H1 (cell line): ENCODE results near the gene WNT3A. TPM values are rescaled to one million over a fixed set of nuclear protein-coding genes. Genes with fewer than 3 reads are reported as not detected.

Experiments
- CTCF ChIA-PET: fragments of 300-600 bp; sonication (Branson Sonifier 250); formaldehyde crosslinking; loops from one replicate; lab custom pipeline; 2021; ENCODE audit not compliant: partially characterized antibody; lab: Charles Lee
- POLR2A ChIA-PET: fragments of 300-600 bp; sonication (Branson Sonifier 250); formaldehyde crosslinking; loops from one replicate; lab custom pipeline; 2021; ENCODE audit warnings: inconsistent platforms; ENCODE audit not compliant: partially characterized antibody; lab: Charles Lee
- DNase-seq, 2 experiments: peaks; one replicate each; pipeline versions ENCODE4 v3.0.0 to v3.0.0-alpha.2; 2010 to 2022; ENCODE audit warnings: low spot score in 2 of 2, low read depth in 1 of 2, mixed read lengths in 1 of 2
- FAIRE-seq: peaks from 2 replicates; lab custom pipeline; 2011; peaks lifted over from hg19 to GRCh38; lab: Jason Lieb, UNC
- H2AFZ ChIP-seq: 2 replicates; pipeline ENCODE4 v1.8.1; 2012; ENCODE audit warnings: low read length, inconsistent platforms
- H2AK5ac ChIP-seq: 2 replicates; pipeline ENCODE4 v1.6.1; 2013; ENCODE audit warnings: low read depth, low read length
- H2BK120ac ChIP-seq: replicated peaks from 2 replicates; pipeline ENCODE3; 2013; ENCODE audit warnings: low read depth, low read length, inconsistent platforms
- H2BK12ac ChIP-seq: 2 replicates; pipeline ENCODE4 v1.6.1; 2013; ENCODE audit warnings: low read depth, low read length
- H2BK15ac ChIP-seq: 2 replicates; pipeline ENCODE4 v1.6.1; 2013; ENCODE audit warnings: low read length
- H2BK20ac ChIP-seq: 2 replicates; pipeline ENCODE4 v1.6.1; 2013; ENCODE audit warnings: low read length
- H2BK5ac ChIP-seq: 2 replicates; pipeline ENCODE4 v1.6.1; 2013; ENCODE audit warnings: low read depth, low read length
- H3K14ac ChIP-seq: 2 replicates; pipeline ENCODE4 v1.6.1; 2013; ENCODE audit warnings: inconsistent platforms; ENCODE audit not compliant: insufficient read length
- H3K18ac ChIP-seq: 2 replicates; pipeline ENCODE4 v1.6.1; 2013; ENCODE audit warnings: low read length; ENCODE audit errors: extremely low read depth
- H3K23ac ChIP-seq: 2 replicates; pipeline ENCODE4 v1.6.1; 2013; ENCODE audit warnings: inconsistent platforms; ENCODE audit not compliant: insufficient read length
- H3K23me2 ChIP-seq: 2 replicates; pipeline ENCODE4 v1.6.1; 2013; ENCODE audit warnings: low read depth, low read length
- H3K27ac ChIP-seq: 2 replicates; pipeline ENCODE4 v1.6.1; 2011; ENCODE audit warnings: low read depth, low read length, inconsistent platforms
- H3K27me3 ChIP-seq, 4 experiments: replicated peaks in 1 of 4; 1 replicate in 1 of 4; 2 replicates in 3 of 4; pipeline versions ENCODE4 v1.6.1 to v1.8.1; 2011 to 2013; ENCODE audit warnings: low read length in 3 of 4, mild to moderate bottlenecking in 3 of 4, inconsistent platforms in 2 of 4, mixed read lengths in 2 of 4, moderate library complexity in 1 of 4; ENCODE audit not compliant: control insufficient read depth in 3 of 4, insufficient read depth in 3 of 4; ENCODE audit errors: extremely low read depth in 1 of 4
- H3K36me3 ChIP-seq, 4 experiments: 2 replicates each; pipeline versions ENCODE4 v1.6.1 to v1.8.1; 2011 to 2013; ENCODE audit warnings: mild to moderate bottlenecking in 4 of 4, low read length in 3 of 4, moderate library complexity in 2 of 4, control low read depth in 1 of 4, inconsistent platforms in 1 of 4; ENCODE audit not compliant: insufficient read depth in 4 of 4, control insufficient read depth in 2 of 4
- H3K4ac ChIP-seq: replicated peaks from 2 replicates; pipeline ENCODE3; 2013; ENCODE audit warnings: low read length, low read depth, mixed read lengths, inconsistent platforms; ENCODE audit not compliant: insufficient read length
- H3K4me1 ChIP-seq, 4 experiments: replicated peaks in 1 of 4; 1 replicate in 1 of 4; 2 replicates in 3 of 4; pipeline versions ENCODE4 v1.6.1 to v1.8.1; 2011 to 2013; ENCODE audit warnings: low read length in 3 of 4, inconsistent platforms in 2 of 4, mixed read lengths in 1 of 4; ENCODE audit not compliant: insufficient read depth in 4 of 4, control insufficient read depth in 3 of 4
- H3K4me2 ChIP-seq, 2 experiments: 2 replicates each; pipeline versions ENCODE4 v1.6.1 to v1.8.1; 2011 to 2013; ENCODE audit warnings: low read depth in 2 of 2, low read length in 2 of 2, control low read depth in 1 of 2, inconsistent platforms in 1 of 2, mild to moderate bottlenecking in 1 of 2; ENCODE audit not compliant: insufficient read depth in 1 of 2
- H3K4me3 ChIP-seq, 4 experiments: fragments of 200-600, 300-600 bp in 1 of 4; sonication (generic), shearing (Covaris generic), sonication (Bioruptor Twin) in 1 of 4; 2 replicates each; pipeline versions ENCODE4 v1.5.1 to v1.8.1; 2011 to 2016; ENCODE audit warnings: low read length in 4 of 4, low read depth in 3 of 4, control low read depth in 2 of 4, inconsistent platforms in 2 of 4, mild to moderate bottlenecking in 2 of 4, mixed read lengths in 1 of 4, moderate library complexity in 1 of 4; ENCODE audit not compliant: insufficient read depth in 2 of 4; ENCODE audit errors: extremely low read depth in 1 of 4
- H3K56ac ChIP-seq: replicated peaks from 2 replicates; pipeline ENCODE3; 2013; ENCODE audit warnings: low read depth, mild to moderate bottlenecking, mixed read lengths, low read length, inconsistent platforms; ENCODE audit not compliant: insufficient read length
- H3K79me1 ChIP-seq: 2 replicates; pipeline ENCODE4 v1.6.1; 2013; ENCODE audit warnings: low read depth, low read length, control low read depth
- H3K79me2 ChIP-seq, 2 experiments: 2 replicates each; pipeline versions ENCODE4 v1.6.1 to v1.8.1; 2012 to 2013; ENCODE audit warnings: low read length in 2 of 2, mild to moderate bottlenecking in 2 of 2, inconsistent platforms in 1 of 2; ENCODE audit not compliant: insufficient read depth in 2 of 2, control insufficient read depth in 1 of 2
- H3K9ac ChIP-seq, 4 experiments: replicated peaks in 1 of 4; 1 replicate in 1 of 4; 2 replicates in 3 of 4; pipeline versions ENCODE4 v1.6.1 to v1.8.1; 2011 to 2013; ENCODE audit warnings: low read depth in 3 of 4, low read length in 3 of 4, control low read depth in 2 of 4, mild to moderate bottlenecking in 2 of 4, moderate library complexity in 2 of 4, inconsistent platforms in 1 of 4; ENCODE audit errors: extremely low read depth in 1 of 4
- H3K9me3 ChIP-seq, 2 experiments: 2 replicates each; pipeline versions ENCODE4 v1.6.1 to v1.8.1; 2012 to 2013; ENCODE audit warnings: mild to moderate bottlenecking in 2 of 2, moderate library complexity in 2 of 2, control low read depth in 1 of 2, inconsistent platforms in 1 of 2, low read depth in 1 of 2, low read length in 1 of 2, mixed read lengths in 1 of 2; ENCODE audit not compliant: insufficient read depth in 2 of 2
- H4K20me1 ChIP-seq, 2 experiments: replicated peaks in 1 of 2; 2 replicates each; pipeline versions ENCODE3 to v1.8.1; 2011 to 2013; ENCODE audit warnings: inconsistent platforms in 2 of 2, low read length in 2 of 2, mild to moderate bottlenecking in 1 of 2; ENCODE audit not compliant: insufficient read depth in 2 of 2, control insufficient read depth in 1 of 2
- H4K5ac ChIP-seq: 2 replicates; pipeline ENCODE4 v1.6.1; 2013; ENCODE audit warnings: low read length, low read depth, mixed read lengths, inconsistent platforms; ENCODE audit not compliant: insufficient read length
- H4K8ac ChIP-seq: 2 replicates; pipeline ENCODE4 v1.8.0; 2013; ENCODE audit warnings: mild to moderate bottlenecking, moderate library complexity, low read length, inconsistent platforms; ENCODE audit not compliant: insufficient read depth; ENCODE audit errors: extremely low read depth
- H4K91ac ChIP-seq: replicated peaks from 2 replicates; pipeline ENCODE3; 2013; ENCODE audit warnings: low read length, mixed read lengths, inconsistent platforms; ENCODE audit not compliant: insufficient read length
- BACH1 ChIP-seq: IDR thresholded peaks from 2 replicates; pipeline ENCODE4 v1.6.1; 2012; ENCODE audit warnings: low read length, improper control_type of control experiment
- CEBPB ChIP-seq: IDR thresholded peaks from 2 replicates; pipeline ENCODE4 v1.6.1; 2012; ENCODE audit warnings: low read depth, low read length
- E2F6 ChIP-seq: IDR thresholded peaks from 2 replicates; pipeline ENCODE4 v1.6.1; 2012; ENCODE audit warnings: inconsistent platforms
- FOSL1 ChIP-seq: IDR thresholded peaks from 2 replicates; pipeline ENCODE4 v1.6.1; 2011; ENCODE audit warnings: mild to moderate bottlenecking, low read depth, low read length, moderate library complexity; ENCODE audit not compliant: insufficient read depth
- KDM1A ChIP-seq: fragments of 200-600, 300-600 bp; sonication (generic); IDR thresholded peaks from 2 replicates; pipeline ENCODE4 v1.7.1; 2016; ENCODE audit warnings: mild to moderate bottlenecking, low read length, borderline replicate concordance
- POU5F1 ChIP-seq: IDR thresholded peaks from 2 replicates; pipeline ENCODE4 v1.6.1; 2011; ENCODE audit warnings: low read depth, mild to moderate bottlenecking, low read length, moderate library complexity
- RFX5 ChIP-seq: IDR thresholded peaks from 2 replicates; pipeline ENCODE4 v1.6.1; 2011; ENCODE audit warnings: low read depth, low read length, improper control_type of control experiment, borderline replicate concordance
- RXRA ChIP-seq: IDR thresholded peaks from 2 replicates; pipeline ENCODE4 v1.6.1; 2011; ENCODE audit warnings: low read depth, mild to moderate bottlenecking, low read length, moderate library complexity; ENCODE audit not compliant: insufficient read depth
- SP4 ChIP-seq: IDR thresholded peaks from 2 replicates; pipeline ENCODE4 v1.6.1; 2012; ENCODE audit warnings: low read length, inconsistent platforms
- TAF1 ChIP-seq: IDR thresholded peaks from 2 replicates; pipeline ENCODE4 v1.6.1; 2011; ENCODE audit warnings: mild to moderate bottlenecking, low read depth, low read length
- TBP ChIP-seq: IDR thresholded peaks from 2 replicates; pipeline ENCODE4 v1.6.1; 2011; ENCODE audit warnings: low read depth, low read length, improper control_type of control experiment
- TEAD4 ChIP-seq: IDR thresholded peaks from 2 replicates; pipeline ENCODE4 v1.6.1; 2012; ENCODE audit warnings: low read depth, low read length, inconsistent platforms, mixed read lengths
- YY1 ChIP-seq: IDR thresholded peaks from 2 replicates; pipeline ENCODE4 v1.6.1; 2011; ENCODE audit warnings: low read depth, mild to moderate bottlenecking, low read length
- WGBS, 2 experiments: shearing (Covaris generic) in 1 of 2; methylation state at CpG; one replicate each; pipeline versions ENCODE4 v1.1.6 to v1.1.7; 2013 to 2015; ENCODE audit warnings: low lambda C conversion rate in 2 of 2, mixed read lengths in 2 of 2, inconsistent platforms in 1 of 2, low coverage in 1 of 2, missing lambda C conversion rate in 1 of 2; ENCODE audit not compliant: insufficient replicate concordance in 2 of 2, insufficient coverage in 1 of 2, insufficient read length in 1 of 2; ENCODE audit errors: extremely low coverage in 1 of 2, missing lambda C conversion rate in 1 of 2; 5-methylcytosine and 5-hydroxymethylcytosine counted together
- polyA plus RNA-seq, 7 experiments: library from polyadenylated mRNA; depleted of rRNA in 3 of 7; stranded (reverse) in 5 of 7; unstranded in 2 of 7; fragments of >200 nt in 5 of 7; fragments of 200-250 nt in 2 of 7; gene quantifications; 1 replicate in 5 of 7; 2 replicates in 1 of 7; 4 replicates in 1 of 7; pipeline versions ENCODE4 v1.2.1 to v1.2.3, GENCODE V29; 2011 to 2013; ENCODE audit warnings: missing spikeins in 2 of 7, mixed read lengths in 2 of 7
- total RNA-seq: library from RNA; stranded (reverse); fragmentation: NEBNext Ultra II Directional; extraction: Animal tissue kit (Norgen Biotek cat#: 25700); gene quantifications from 2 replicates; pipeline ENCODE4 v1.2.1, GENCODE V29; 2021

Gene WNT3A
- total and polyA plus RNA-seq, 2 of the 8 experiments (the other 6 are each of a cell fraction or from before 2014, with no cell fraction given), result 0.08 to 0.19 TPM

GRCh38 chr1:228031276-228031995 is 24.6 kb downstream of the WNT3A start:
- Histone ChIP-seq H3K4ac (peak overlapping the region; percentile 69), H2AK5ac (no peak overlapping the region), H3K14ac (peak overlapping the region; percentile 77), H3K4me1 (peaks cover 0 to 2% (median 0%) of the 10 kb centered on the region in 4 experiments; a peak in 1 of 7 replicates), H4K8ac (no peak overlapping the region), H2BK15ac (no peak overlapping the region), H3K79me2 (no peaks in the 10 kb centered on the region), H2BK12ac (no peak overlapping the region), H3K27ac (no peak overlapping the region), H3K9me3 (no peaks in the 10 kb centered on the region), H3K36me3 (no peaks in the 10 kb centered on the region), H3K56ac (no peak overlapping the region), H3K23me2 (no peaks in the 10 kb centered on the region), H3K4me2 (no peak overlapping the region), H3K79me1 (no peaks in the 10 kb centered on the region), H2AFZ (no peak overlapping the region), H2BK120ac (no peak overlapping the region), H3K9ac (peak overlapping the region in 1 of 4 experiments; percentile 61; a peak in 1 of 7 replicates), H3K23ac (peak overlapping the region; percentile 95), H3K18ac (no peak overlapping the region), H2BK20ac (no peak overlapping the region), H3K27me3 (peaks cover 0 to 9% (median 4%) of the 10 kb centered on the region in 4 experiments; a peak in 5 of 7 replicates), H2BK5ac (no peak overlapping the region; the same call in 1 of the 2 replicates), H4K91ac (no peak overlapping the region), H4K5ac (no peak overlapping the region), H4K20me1 (peaks cover 0 to 5% of the 10 kb centered on the region in 2 experiments), H3K4me3 (no peak overlapping the region)
- FAIRE-seq (no peak), DNase-seq (peak in 1 of 2 experiments; percentile 26)
- 87% methylated on average over 9 of the region's 9 CpGs; no CpG with 5 or more reads in 1 of the 2 experiments for WGBS, 2 experiments
- ChIA-PET CTCF (interaction anchor here (0.7 to 2.2 kb wide), 7 partner anchors 9 to 99 kb away, joined by 3 to 14 read pairs (median 4); no protein-coding TSS in a partner anchor), POLR2A (no interaction called here)
- TF ChIP-seq FOSL1 (no peak), KDM1A (no peak), BACH1 (no peak), POU5F1 (no peak), E2F6 (no peak), SP4 (no peak), CEBPB (no peak), YY1 (no peak), TAF1 (no peak), TEAD4 (no peak), RXRA (no peak), TBP (no peak), RFX5 (no peak)
